COR-L47 (cell line): ENCODE measurements around the gene ENTPD8.
"Not testable (repeated sequence)": the region's sequence is repeated elsewhere in the genome, so short reads cannot be mapped to it uniquely, and the experiment has no call there.

Experiments used
- DNase-seq: peaks from one replicate; lab custom pipeline; 2025; lab: John Stamatoyannopoulos, UW

ENTPD8 gene

DNA sequence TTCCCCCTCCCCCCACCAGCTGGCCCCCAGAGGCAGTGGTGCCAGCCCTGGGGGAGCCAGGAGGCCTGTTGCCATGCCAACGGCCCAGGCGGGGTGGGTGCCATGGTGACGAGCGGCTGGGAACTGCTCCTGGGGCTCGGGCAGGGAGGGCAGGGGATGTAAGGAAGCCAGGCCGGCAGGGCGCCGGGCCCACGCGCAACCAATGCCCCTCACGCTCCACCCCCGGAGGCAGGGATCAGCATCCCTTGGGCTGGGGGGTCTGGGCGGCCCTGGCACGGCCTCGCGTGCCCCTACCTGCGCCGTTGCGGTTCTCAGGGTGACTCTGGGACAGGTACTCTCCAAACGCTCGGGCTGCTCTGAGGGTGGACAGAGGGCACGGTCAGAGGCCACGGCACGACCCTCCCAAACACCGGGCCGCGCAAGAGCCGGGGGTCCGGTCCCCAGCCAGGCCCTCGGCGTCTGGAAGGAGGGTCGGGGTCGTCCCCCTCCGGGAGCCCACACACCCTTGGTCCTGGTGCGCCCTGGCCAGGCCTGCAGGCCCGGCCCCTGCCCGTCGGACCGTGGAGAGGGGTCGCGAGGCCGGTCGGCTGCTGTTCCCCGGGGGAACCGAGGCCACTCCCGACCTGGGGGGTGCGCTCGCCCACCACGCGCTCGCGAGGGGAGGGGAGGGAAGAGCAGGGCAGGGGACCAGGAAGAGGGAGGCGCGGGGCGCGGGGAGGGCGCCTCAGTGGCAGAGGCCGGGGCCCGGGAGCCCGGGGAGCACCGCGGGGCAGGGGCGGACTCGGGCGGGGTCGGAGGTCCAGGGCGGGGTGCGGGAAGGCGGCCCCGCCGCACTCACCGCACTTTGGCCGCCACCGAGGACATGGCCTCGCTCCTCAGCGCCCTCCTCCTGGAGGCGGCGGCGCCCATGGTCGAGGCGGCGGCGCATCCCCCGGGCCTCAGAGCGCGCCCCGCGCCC lies 17.3 kb upstream of the ENTPD8 start:
- peak; percentile 91 for DNase-seq

DNA sequence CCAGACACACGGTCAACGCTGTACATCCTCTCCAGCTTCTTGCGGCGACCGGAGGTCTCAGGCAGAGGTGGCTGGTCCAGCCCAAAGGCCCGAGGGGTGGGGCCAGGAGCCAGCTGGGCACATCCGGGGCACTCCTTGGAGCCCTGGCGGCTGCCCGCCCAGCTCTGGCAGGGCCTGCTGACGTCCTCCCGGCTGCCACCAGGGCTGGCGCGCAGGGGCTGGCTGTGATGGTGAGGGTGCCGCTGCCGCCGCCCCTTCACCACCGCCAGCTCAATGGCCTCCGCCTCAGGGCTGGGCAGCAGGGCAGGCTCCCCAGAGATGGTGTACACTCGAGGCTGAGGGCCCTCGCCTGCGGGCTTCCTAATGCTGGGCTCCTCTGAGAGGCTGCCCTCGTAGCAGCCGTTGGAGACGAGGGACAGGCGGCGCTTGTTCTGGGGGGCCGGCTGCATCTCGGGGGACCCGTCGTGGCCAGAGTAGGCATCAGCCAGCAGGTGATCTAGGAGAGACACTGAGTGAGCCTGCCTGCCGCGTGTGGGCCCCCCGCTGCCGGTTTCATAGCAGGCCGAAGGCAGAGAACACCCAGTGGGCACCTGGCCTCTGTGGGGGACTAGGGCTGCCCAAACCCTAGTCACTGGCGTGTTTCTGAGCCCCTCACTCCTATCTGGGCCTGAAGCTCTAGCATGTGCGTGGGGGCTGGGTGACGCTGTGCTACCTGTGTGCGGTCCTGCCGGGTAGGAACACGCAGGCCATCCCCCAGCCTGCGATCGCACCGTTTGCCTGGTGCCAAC lies 16.4 kb upstream of the ENTPD8 start:
- peak; percentile 63 for DNase-seq

DNA sequence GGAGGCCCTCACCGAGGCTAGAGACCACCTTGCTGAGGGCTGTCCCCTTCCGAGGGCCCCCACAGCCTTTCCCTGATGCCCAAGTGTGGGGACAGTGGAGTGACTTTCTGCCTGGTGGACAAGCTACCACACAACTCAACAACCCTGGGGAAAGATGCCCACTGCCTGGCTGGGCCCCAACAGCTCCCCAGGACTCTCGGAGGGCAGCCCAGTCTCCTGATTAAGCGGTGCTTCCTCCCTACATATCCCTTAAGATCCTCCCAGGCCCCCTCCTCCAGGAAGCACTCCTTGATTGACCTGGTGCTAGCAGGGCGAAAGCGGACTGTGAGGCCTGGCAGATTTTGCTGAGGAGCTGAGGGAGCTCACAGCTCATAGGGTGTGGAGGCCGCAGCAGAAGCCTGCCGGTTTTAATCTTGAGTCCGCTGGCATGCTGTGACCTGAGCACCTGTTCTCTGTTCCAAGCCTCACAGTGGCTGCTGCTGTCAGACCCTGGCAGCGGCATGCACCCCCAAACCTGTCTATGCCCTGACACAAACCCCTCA lies 15.8 kb upstream of the ENTPD8 start:
- no peak for DNase-seq

DNA sequence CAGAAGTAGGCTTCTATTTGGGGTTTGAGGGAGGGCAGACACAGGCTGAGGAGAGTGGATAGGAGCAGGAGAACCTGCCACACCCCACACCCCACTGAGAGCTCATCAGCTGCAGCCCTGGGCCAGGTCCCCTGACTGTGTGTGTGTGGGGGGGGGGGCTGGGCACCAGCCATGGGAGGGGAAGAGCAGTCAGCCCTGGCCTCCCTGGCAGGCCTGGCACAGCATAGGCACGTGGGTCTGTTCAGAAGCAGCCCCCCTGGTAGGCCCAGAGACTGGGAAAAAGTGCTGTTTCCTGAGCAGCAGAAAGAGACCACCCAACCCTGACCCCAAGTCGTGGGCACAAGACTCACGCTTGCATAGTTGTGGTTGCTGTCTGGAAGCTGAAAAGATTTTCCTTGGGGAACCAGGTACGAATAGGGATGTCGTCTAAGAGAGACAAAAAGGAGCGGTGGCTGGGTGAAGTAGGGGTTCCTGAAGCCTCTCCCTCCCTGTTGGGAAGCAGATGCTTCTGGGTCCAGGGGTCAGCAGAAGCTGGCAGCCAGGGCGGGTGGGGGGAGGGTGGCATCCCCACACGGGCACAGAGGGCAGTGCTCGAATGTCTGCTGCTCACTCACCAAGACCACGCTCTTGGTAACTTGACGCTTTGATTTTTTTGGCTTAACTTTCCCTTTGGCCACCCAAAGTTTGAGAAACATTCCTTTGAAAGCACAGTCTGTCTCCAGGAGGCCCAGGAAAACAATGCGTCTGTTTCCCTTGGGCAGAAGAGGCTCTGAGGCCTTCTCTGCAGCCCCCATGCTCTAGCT lies 15.1 kb upstream of the ENTPD8 start:
- no peak for DNase-seq

DNA sequence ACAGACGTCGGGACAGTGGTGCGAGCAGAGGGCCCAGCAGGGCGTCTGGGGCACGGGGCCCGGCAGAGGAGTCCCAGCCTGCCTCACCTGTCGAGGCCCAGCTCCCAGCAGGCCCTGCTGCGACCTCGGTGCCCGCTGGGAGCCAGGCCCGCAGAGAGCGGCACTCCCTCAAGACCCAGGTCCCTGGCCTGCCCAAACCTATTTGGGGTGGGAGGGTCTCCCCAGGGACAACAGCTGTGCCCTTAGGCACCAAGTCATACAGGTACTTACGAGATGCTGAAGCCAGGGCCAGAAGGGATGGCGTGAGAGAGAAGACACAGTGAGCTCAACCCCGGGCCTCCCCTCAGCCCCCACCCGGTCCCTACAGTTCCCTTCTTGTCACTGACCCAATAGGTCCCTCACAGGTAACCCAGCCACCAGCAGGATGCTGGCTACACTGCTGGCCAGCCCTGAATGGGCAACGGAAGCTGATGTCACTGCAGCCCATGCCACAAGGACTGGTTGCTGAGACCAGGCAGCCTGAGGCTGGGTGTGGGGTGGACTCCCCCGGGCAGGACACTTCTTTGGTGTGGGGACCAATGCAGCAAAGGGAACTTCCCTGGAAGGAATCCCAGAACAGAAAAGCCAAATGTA lies 14.3 kb upstream of the ENTPD8 start:
- DNase-seq = no peak

DNA sequence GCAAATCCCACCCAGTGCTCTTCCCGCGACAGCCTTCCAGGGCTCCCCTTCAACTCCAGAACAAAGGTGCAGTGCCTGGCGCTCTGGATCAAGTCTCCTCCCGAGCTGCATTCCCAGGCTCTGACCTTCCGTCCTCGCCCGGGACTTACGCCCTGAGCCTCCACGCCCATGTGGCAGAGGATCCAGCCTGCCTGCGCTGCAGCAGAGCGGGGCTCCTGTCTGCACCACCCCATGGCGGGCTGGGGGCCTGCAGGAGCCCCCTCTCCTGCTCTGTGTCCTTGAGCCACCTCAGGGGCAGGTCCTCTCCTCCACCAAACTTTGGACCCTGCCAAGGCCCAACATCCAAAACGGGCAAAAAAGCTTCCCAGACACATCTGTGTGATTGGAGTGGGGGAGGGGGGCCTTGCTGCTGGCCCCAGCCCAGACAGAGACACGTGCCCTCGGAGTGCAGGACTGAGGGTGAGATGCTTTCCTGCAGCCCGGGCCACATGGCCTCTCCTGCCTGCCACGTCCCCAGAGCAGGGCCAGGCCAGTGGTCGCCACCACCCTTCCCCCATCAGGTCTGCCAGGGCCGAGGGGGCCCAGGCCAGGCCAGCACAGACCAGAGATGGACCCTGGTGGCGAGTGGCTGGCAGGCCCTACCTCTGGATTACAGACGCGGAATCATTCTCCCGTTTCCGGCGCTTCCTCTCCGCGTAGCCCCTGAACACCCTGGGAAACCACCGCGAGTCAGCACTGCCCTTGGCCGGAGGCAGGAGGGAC lies 13.6 kb upstream of the ENTPD8 start:
- DNase-seq = no peak

DNA sequence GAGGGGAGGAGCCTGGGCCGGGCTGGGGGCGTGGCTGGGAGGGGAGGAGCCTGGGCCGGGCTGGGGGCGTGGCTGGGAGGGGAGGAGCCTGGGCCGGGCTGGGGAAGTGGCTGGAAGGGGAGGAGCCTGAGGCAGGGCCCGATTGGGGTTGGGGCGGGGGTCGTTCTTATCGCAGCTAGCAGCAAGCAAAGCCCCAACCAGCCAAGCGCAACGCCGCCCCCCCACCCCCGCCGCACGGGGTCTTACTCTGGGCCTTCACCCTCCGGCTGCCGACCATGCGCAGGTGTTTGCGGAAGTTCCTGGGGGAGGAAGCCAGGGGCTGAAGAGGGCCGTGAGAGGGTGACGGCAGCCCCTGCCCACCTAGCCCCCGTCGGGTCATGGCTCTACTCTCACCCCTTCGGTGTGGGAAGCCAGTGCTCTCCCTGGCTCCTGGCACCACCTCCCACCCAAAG lies 13.0 kb upstream of the ENTPD8 start:
- no peak for DNase-seq

DNA sequence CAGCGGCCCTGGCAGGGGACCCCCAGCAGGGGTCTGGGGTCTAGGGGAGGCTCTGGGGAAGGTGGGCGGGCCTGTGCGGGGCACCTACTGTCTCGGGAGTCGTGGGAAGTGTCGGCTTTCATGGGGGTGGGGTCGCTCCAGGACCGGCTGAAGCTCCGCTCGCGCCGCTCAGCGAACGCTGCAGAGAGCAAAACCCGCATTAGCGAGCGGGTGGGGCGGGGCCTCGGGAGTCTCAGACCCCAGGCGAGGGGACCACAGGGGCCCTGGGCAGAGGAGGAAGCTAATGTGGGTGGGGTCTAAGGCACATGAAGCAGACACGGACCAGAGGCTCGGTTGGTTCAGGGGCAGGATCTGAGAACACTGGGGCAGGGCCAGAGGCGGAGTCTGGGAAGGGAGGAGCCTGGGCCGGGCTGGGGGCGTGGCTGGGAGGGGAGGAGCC lies 12.5 kb upstream of the ENTPD8 start:
- no peak for DNase-seq

DNA sequence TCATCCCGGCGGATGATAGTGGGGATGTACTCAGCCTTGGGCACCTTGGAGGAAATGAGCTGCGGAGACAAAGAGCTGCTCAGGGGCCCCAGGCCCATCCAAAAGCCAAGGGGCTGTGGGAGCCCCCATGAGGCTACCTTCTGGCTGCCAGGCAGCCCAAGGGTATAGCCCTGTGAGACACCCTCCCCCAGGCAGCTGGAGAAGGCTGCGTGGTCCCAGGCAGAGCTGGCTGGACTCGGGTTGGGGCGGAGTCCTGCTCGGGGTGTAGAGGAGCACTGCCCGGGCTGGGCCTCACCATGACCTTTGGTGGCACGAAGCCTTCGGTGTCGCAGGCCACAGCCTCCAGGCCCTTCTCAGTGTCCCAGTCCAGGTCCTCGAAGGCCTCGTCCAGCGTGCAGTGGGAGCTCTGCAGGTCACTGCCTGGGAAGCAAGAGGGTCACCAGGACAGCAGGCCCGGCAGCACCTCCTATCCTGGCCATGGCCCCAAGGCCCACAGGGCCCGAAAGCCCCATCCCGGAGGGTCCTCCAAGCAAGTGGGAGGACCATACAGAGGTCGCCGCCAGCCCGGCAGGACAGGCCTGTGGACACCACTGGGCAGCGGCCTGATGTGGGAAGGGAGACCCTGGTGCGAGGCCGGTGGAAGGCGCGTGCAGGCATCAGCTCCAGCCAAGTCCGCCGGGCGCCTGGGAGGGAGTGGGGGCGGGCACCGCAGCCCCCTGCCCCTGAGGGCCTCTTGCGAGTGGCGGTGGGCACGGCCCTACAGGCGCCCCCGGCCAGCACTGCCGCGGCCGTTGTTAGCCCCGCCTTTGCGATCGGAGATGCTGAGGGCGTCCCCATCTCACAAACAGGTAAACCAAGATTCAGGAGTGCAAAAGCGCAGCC lies 11.8 kb upstream of the ENTPD8 start:
- DNase-seq = no peak

DNA sequence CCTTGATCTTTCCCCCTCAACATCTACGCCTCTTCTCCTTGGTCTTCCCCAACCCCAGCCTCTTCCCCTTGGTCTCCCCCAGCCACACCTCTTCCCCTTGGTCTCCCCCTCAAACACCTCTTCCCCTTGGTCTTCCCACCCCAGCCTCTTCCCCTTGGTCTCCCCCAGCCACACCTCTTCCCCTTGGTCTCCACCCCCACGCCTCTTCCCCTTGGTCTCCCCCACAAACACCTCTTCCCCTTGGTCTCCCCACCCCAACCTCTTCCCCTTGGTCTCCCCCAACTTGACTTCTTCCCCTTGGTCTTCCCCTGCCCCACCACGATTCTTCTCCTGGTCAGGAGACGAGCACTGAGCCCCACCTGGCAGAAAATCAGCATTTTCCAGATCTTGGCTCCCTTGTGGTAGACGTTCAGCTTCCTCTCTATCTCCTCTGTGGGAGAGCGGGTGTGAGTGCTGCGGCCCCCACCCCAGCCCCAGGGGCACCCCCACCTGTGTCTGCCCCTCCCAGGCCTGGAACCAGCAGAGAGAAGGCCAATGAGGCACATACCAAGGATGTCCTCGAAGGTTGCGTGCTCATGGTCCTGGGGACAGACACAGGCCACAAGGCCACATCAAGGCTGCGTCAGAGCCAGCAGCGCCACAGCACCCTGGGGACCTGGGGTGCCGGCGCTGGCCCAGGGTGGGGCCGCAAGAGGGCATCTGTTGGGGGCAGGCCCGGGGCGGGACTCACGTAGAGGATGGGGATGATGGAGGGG lies 11.0 kb upstream of the ENTPD8 start:
- no peak for DNase-seq

DNA sequence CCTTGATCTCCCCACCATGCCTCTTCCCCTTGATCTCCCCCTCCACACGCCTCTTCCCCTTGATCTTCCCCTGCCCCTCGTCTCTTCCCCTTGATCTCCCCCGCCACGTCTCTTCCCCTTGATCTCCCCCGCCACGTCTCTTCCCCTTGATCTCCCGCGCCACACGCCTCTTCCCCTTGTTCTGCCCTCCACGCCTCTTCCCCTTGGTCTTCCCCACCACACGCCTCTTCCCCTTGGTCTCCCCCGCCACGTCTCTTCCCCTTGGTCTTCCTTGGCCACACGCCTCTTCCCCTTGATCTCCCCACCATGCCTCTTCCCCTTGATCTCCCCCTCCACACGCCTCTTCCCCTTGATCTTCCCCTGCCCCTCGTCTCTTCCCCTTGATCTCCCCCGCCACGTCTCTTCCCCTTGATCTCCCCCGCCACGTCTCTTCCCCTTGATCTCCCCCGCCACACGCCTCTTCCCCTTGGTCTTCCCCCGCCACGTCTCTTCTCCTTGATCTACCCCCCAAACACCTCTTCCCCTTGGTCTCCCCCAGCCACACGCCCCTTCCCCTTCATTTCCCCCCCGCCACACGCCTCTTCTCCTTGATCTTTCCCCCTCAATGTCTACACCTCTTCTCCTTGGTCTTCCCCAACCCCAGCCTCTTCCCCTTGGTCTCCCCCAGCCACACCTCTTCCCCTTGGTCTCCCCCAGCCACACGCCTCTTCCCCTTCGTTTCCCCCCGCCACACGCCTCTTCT lies 10.3 kb upstream of the ENTPD8 start:
- DNase-seq = not testable (repeated sequence)

DNA sequence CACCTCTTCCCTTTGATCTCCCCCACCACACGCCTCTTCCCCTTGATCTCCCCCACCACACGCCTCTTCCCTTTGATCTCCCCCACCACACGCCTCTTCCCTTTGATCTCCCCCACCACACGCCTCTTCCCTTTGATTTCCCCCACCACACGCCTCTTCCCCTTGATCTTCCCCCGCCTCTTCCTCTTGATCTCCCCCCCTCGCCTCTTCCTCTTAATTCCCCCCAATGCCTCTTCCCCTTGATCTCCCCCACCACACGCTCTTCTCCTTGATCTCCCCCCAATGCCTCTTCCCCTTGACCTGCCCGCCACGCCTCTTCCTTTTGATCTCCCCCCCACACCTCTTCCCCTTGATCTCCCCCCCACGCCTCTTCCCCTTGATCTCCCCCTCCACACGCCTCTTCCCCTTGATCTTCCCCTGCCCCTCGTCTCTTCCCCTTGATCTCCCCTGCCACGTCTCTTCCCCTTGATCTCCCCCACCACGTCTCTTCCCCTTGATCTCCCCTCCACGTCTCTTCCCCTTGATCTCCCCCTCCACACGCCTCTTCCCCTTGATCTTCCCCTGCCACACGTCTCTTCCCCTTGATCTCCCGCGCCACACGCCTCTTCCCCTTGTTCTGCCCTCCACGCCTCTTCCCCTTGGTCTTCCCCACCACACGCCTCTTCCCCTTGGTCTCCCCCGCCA lies 9.5 kb upstream of the ENTPD8 start:
- DNase-seq = not testable (repeated sequence)

DNA sequence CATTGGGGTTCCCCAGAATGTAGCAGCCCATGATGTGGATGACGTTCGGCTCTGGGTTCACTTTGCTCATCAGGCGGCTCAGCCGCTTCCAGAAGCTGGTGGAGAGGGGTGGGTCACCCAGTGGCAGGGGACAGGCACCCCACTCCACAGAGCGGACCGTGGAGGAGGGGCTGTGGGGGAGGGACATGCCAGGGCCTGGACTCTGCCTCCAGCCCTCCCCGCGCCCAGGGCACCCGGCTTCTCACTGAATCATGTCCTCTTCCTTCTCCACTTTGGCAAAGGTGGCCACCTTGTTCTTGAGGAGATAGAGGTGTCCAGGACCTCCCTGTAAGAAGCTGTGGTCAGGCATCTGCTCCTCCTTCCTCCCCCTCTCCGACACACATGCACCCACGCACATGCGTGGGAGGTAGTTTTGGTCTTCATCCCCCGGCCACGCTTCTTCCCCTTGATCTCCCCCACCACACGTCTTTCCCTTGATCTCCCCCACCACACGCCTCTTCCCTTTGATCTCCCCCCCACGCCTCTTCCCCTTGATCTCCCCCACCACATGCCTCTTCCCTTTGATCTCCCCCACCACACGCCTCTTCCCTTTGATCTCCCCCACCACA lies 8.9 kb upstream of the ENTPD8 start:
- DNase-seq = no peak

DNA sequence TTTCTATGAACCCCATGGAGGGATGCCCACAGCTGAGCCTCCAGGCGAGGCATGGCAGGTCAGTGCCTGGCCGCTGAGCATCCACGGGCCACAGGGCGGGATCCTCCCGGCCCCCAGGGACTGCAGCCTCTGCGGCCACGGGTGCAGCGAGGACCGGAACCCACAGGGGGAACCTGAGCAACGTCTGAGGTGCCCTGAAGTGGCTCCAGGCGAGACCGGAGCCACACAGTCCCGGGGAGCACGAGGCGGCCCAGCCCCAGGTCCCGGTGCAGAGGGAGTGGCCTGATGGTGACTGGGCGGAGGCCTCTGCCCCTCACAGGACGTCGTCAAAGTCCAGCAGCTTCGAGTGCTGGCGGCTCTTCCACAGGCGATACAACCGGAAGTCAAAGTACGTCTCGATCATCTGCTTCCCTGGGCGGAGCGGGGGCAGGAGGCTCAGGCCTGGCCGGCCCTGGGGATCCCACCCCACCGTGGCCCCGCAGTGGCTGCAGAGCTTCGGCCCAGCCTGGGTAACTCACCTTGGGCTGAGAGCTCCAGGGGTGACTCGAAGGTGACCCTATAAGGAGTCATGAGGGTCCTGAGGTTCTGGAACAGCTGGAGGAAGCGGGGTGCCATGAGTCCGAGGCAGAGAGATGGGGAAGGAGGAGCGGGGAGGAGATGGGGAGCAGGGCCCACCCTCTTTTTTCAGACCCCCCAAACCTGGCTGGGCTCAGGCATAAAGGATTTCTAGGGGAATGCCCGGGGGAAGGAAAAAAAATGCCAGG lies 8.1 kb upstream of the ENTPD8 start:
- no peak for DNase-seq

DNA sequence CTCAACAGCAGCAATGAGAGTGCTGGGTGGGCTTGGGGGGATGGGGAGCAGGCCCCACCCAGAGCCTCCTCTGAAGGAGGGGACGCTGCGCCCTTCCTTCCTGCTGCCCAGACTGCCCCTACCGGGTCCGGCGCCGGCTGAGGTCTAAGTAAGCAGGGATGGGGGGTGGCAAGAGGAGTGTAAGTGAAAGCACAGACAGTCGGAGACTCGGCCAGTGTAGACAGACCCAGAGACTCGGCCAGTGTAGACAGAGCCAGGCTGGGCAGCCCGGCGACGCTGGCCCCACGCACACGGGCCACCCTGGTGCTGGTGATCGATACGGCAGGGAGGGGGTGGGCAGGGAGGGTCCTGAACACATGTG lies 7.4 kb upstream of the ENTPD8 start:
- DNase-seq = no peak
